GM23248 (cell line): ENCODE results near the gene PLD5.

Experiments used
- EZH2 ChIP-seq: fragments of 200-600 bp; sonication (generic); IDR thresholded peaks from 2 replicates; pipeline ENCODE4 v1.6.1; 2018; ENCODE audit warnings: antibody characterized with exemption, mild to moderate bottlenecking; ENCODE audit not compliant: insufficient read depth, poor library complexity, severe bottlenecking
- EZH2phosphoT487 ChIP-seq: fragments of 200-600 bp; sonication (generic); IDR thresholded peaks from 2 replicates; pipeline ENCODE4 v1.6.1; 2018; ENCODE audit warnings: antibody characterized with exemption, moderate library complexity, mild to moderate bottlenecking, low read depth; ENCODE audit not compliant: insufficient read depth

GRCh38 chr1:242187171-242187570, 337.3 kb downstream of the PLD5 start:
- TF ChIP-seq EZH2 (no peak), EZH2phosphoT487 (no peak)
